ENCODE data around the gene RPEL1. TPM values are rescaled to one million over a fixed set of nuclear protein-coding genes. Genes with fewer than 3 reads are reported as not detected.
"Not testable (repeated sequence)": the region's sequence is repeated elsewhere in the genome, so short reads cannot be mapped to it uniquely, and the experiment has no call there.

RPEL1 gene
- total RNA-seq, 1 donor from 2014 or later: not detected

GRCh38 chr10:103215601-103216000 is 30.1 kb upstream of the RPEL1 start:
- no peak overlapping the region for H3K4me3 ChIP-seq
- no peaks in the 10 kb centered on the region for H3K36me3 ChIP-seq
- TF ChIP-seq CTCF (IDR thresholded peaks at IDR 0.05): no peak
- peaks cover 0 to 3% of the 10 kb centered on the region in 2 donors for H3K4me1 ChIP-seq
- no peak overlapping the region for H3K27ac ChIP-seq
- DNase-seq (ENCODE audit: low spot score in 2 of 2): no peak
- intact Hi-C loops (cut with DNase I): no loop called here
- H3K9me3 ChIP-seq: no peaks in the 10 kb centered on the region
- no peaks in the 10 kb centered on the region for H3K27me3 ChIP-seq

- H3K4me1 ChIP-seq; H3K27me3 ChIP-seq; H3K9me3 ChIP-seq; H3K4me3 ChIP-seq; H3K36me3 ChIP-seq; H3K27ac ChIP-seq; intact Hi-C loops (cut with DNase I); DNase-seq (ENCODE audit: low spot score in 2 of 2): not testable (repeated sequence)
Observed at GRCh38 chr10:103216362-103216761, 29.3 kb upstream of the RPEL1 start.

GRCh38 chr10:103224133-103224532 is 21.6 kb upstream of the RPEL1 start:
- intact Hi-C loops (cut with DNase I): no loop called here
- H3K4me3 ChIP-seq: no peak overlapping the region
- peaks cover 9 to 24% of the 10 kb centered on the region in 2 donors for H3K9me3 ChIP-seq
- H3K36me3 ChIP-seq: no peaks in the 10 kb centered on the region
- no peaks in the 10 kb centered on the region for H3K27me3 ChIP-seq
- H3K27ac ChIP-seq: no peak overlapping the region
- TF ChIP-seq CTCF (IDR thresholded peaks at IDR 0.05): no peak
- no peak for DNase-seq (ENCODE audit: low spot score in 2 of 2)
- peaks cover 0 to 10% of the 10 kb centered on the region in 2 donors for H3K4me1 ChIP-seq

GRCh38 chr10:103224721-103225120 is 21.0 kb upstream of the RPEL1 start:
- H3K27me3 ChIP-seq; H3K36me3 ChIP-seq; DNase-seq (ENCODE audit: low spot score in 2 of 2); intact Hi-C loops (cut with DNase I); H3K27ac ChIP-seq; H3K4me3 ChIP-seq: not testable (repeated sequence)
- Histone ChIP-seq H3K4me1 (peaks cover 0 to 10% of the 10 kb centered on the region in 2 donors), H3K9me3 (peaks cover 9 to 24% of the 10 kb centered on the region in 2 donors)

- Histone ChIP-seq H3K4me3 (no peak overlapping the region), H3K9me3 (peaks cover 9 to 24% of the 10 kb centered on the region in 2 donors), H3K27me3 (no peaks in the 10 kb centered on the region), H3K36me3 (no peaks in the 10 kb centered on the region), H3K4me1 (peaks cover 4 to 20% of the 10 kb centered on the region in 2 donors), H3K27ac (no peak overlapping the region)
- no peak for TF ChIP-seq CTCF (IDR thresholded peaks at IDR 0.05)
- intact Hi-C loops (cut with DNase I): no loop called here
- DNase-seq (ENCODE audit: low spot score in 2 of 2): no peak
Observed at GRCh38 chr10:103225939-103226338, 19.7 kb upstream of the RPEL1 start.

GRCh38 chr10:103227416-103227815 is 18.3 kb upstream of the RPEL1 start:
- H3K4me1 ChIP-seq: peaks cover 4 to 27% of the 10 kb centered on the region in 2 donors
- no peak for TF ChIP-seq CTCF (IDR thresholded peaks at IDR 0.05)

GRCh38 chr10:103231047-103231551 is 14.6 kb upstream of the RPEL1 start:
- H3K9me3 ChIP-seq: no peaks in the 10 kb centered on the region
- no peaks in the 10 kb centered on the region for H3K27me3 ChIP-seq
- no peak overlapping the region for H3K4me3 ChIP-seq
- TF ChIP-seq CTCF (IDR thresholded peaks at IDR 0.05): no peak
- intact Hi-C loops (cut with DNase I): loop anchor here (2.0 to 5.0 kb wide), 2 partner anchors 38 to 129 kb away; partner anchors contain the start of gene NT5C2
- H3K36me3 ChIP-seq: no peaks in the 10 kb centered on the region
- peaks cover 4 to 27% of the 10 kb centered on the region in 2 donors for H3K4me1 ChIP-seq
- H3K27ac ChIP-seq: peak overlapping the region; percentile 81 to 82
- peak in 1 of 2 donors; percentile 85 for DNase-seq (ENCODE audit: low spot score in 2 of 2)

More at GRCh38 chr10:103227416-103227815, 18.3 kb upstream of the RPEL1 start:
- Histone ChIP-seq H3K27me3 (no peaks in the 10 kb centered on the region), H3K4me3 (no peak overlapping the region), H3K27ac (peak overlapping the region; percentile 81 to 82), H3K36me3 (no peaks in the 10 kb centered on the region), H3K9me3 (peaks cover 9 to 24% of the 10 kb centered on the region in 2 donors)
- DNase-seq (ENCODE audit: low spot score in 2 of 2): no peak
- intact Hi-C loops (cut with DNase I): no loop called here
